Left renal cortex interstitium (tissue), 4 donors: ENCODE data around the gene DCDC2. TPM values are rescaled to one million over a fixed set of nuclear protein-coding genes. Genes with fewer than 3 reads are reported as not detected.
A peak's percentile ranks its signal among the peaks of the same experiment; 100 is the strongest.
"Not testable (repeated sequence)": the region's sequence is repeated elsewhere in the genome, so short reads cannot be mapped to it uniquely, and the experiment has no call there.

Experiments used
- DNase-seq, 4 donors: peaks; one replicate each; pipeline ENCODE4 v3.0.0-alpha.2; 2013; ENCODE audit warnings: low read depth in 4 of 4, low spot score in 2 of 4, missing footprints in 1 of 4
- polyA plus RNA-seq, 4 donors: library from polyadenylated mRNA; unstranded; fragments of 120-200 nt; gene quantifications; one replicate each; pipeline ENCODE4 v1.2.1, GENCODE V29; 2013; ENCODE audit not compliant: insufficient read length in 4 of 4

DCDC2 gene
- polyA plus RNA-seq, 4 donors, result 110 to 119 (median 112) TPM

- no peak for DNase-seq
Observed at GRCh38 chr6:24329022-24329421, 28.8 kb downstream of the DCDC2 start.

- no peak for DNase-seq
Observed at GRCh38 chr6:24327756-24328155, 30.1 kb downstream of the DCDC2 start.

GRCh38 chr6:24325978-24326377 is 31.9 kb downstream of the DCDC2 start:
- no peak for DNase-seq

GRCh38 chr6:24324617-24325016 is 33.2 kb downstream of the DCDC2 start:
- no peak for DNase-seq

- peak in 1 of 4 donors; percentile 52 for DNase-seq
Observed at GRCh38 chr6:24323632-24324337, 34.1 kb downstream of the DCDC2 start.

GRCh38 chr6:24322924-24323323 is 34.9 kb downstream of the DCDC2 start:
- DNase-seq, result no peak

- not testable (repeated sequence) for DNase-seq
Observed at GRCh38 chr6:24322446-24322845, 35.4 kb downstream of the DCDC2 start.

GRCh38 chr6:24321538-24322162 is 36.2 kb downstream of the DCDC2 start:
- DNase-seq, result peak in 1 of 4 donors; percentile 59

- no peak for DNase-seq
Observed at GRCh38 chr6:24313251-24314141, 44.4 kb downstream of the DCDC2 start.

GRCh38 chr6:24311775-24312174 is 46.1 kb downstream of the DCDC2 start:
- not testable (repeated sequence) for DNase-seq

GRCh38 chr6:24307881-24308280 is 50.0 kb downstream of the DCDC2 start:
- DNase-seq, result no peak

- DNase-seq, result no peak
Observed at GRCh38 chr6:24306936-24307335, 50.9 kb downstream of the DCDC2 start.

- DNase-seq, result no peak
Observed at GRCh38 chr6:24306038-24306437, 51.8 kb downstream of the DCDC2 start.

- no peak for DNase-seq
Observed at GRCh38 chr6:24296944-24297343, 60.9 kb downstream of the DCDC2 start.

GRCh38 chr6:24293852-24294251 is 64.0 kb downstream of the DCDC2 start:
- not testable (repeated sequence) for DNase-seq

GRCh38 chr6:24287239-24287638 is 70.6 kb downstream of the DCDC2 start:
- no peak for DNase-seq

GRCh38 chr6:24284006-24284405 is 73.9 kb downstream of the DCDC2 start:
- no peak for DNase-seq

- peak; percentile 73 to 86 (median 80) for DNase-seq
Observed at GRCh38 chr6:24283043-24283985, 74.5 kb downstream of the DCDC2 start.

- DNase-seq, result peak in 1 of 4 donors; percentile 15
Observed at GRCh38 chr6:24274441-24275083, 83.3 kb downstream of the DCDC2 start.
